Fibroblast of lung (primary cell): ENCODE data around the gene LAMC3. TPM values are rescaled to one million over a fixed set of nuclear protein-coding genes. Genes with fewer than 3 reads are reported as not detected.
"Not testable (repeated sequence)": the region's sequence is repeated elsewhere in the genome, so short reads cannot be mapped to it uniquely, and the experiment has no call there.

Source experiments
- DNase-seq, 2 donors: peaks; one replicate each; pipeline versions ENCODE4 v3.0.0 to v3.0.0-alpha.2; 2010; ENCODE audit warnings: low read depth in 2 of 2
- H2AFZ ChIP-seq: 2 replicates; pipeline ENCODE4 v1.5.1; 2012; ENCODE audit warnings: low read length, control low read depth, inconsistent platforms
- H3K27ac ChIP-seq: 2 replicates; pipeline ENCODE4 v1.5.1; 2011; ENCODE audit warnings: low read length, control low read depth; ENCODE audit not compliant: insufficient read depth
- H3K27me3 ChIP-seq: 2 replicates; pipeline ENCODE4 v1.5.1; 2011; ENCODE audit warnings: mild to moderate bottlenecking, low read length; ENCODE audit not compliant: control insufficient read depth, insufficient read depth
- H3K36me3 ChIP-seq: 2 replicates; pipeline ENCODE4 v1.5.1; 2011; ENCODE audit warnings: low read length; ENCODE audit not compliant: control insufficient read depth, insufficient read depth
- H3K4me1 ChIP-seq: 2 replicates; pipeline ENCODE4 v1.5.1; 2011; ENCODE audit warnings: low read length; ENCODE audit not compliant: control insufficient read depth, insufficient read depth; ENCODE audit errors: extremely low read depth
- H3K4me2 ChIP-seq: 2 replicates; pipeline ENCODE4 v1.5.1; 2011; ENCODE audit warnings: low read length, control low read depth; ENCODE audit not compliant: insufficient read depth; ENCODE audit errors: extremely low read depth
- H3K4me3 ChIP-seq, 4 experiments: fragments of 200-600 bp in 1 of 4; sonication (generic) in 1 of 4; replicated peaks in 1 of 4; 2 replicates each; pipeline ENCODE4 v1.5.1; 2011 to 2016; ENCODE audit warnings: low read length in 4 of 4, low read depth in 3 of 4, mild to moderate bottlenecking in 3 of 4, control low read depth in 2 of 4, inconsistent platforms in 1 of 4, mixed read lengths in 1 of 4; ENCODE audit not compliant: insufficient read depth in 1 of 4; ENCODE audit errors: control extremely low read depth in 1 of 4
- H3K79me2 ChIP-seq: 2 replicates; pipeline ENCODE4 v1.5.1; 2012; ENCODE audit warnings: mild to moderate bottlenecking, low read length, inconsistent platforms; ENCODE audit not compliant: control insufficient read depth, insufficient read depth
- H3K9ac ChIP-seq: 2 replicates; pipeline ENCODE4 v1.5.1; 2011; ENCODE audit warnings: mild to moderate bottlenecking, low read length, control low read depth; ENCODE audit not compliant: insufficient read depth
- H3K9me3 ChIP-seq: 2 replicates; pipeline ENCODE4 v1.5.1; 2012; ENCODE audit warnings: low read depth, low read length; ENCODE audit not compliant: control insufficient read depth, insufficient read depth
- H4K20me1 ChIP-seq: 2 replicates; pipeline ENCODE4 v1.5.1; 2011; ENCODE audit warnings: low read length; ENCODE audit not compliant: control insufficient read depth, insufficient read depth; ENCODE audit errors: extremely low read depth
- EZH2 ChIP-seq: IDR thresholded peaks from 2 replicates; pipeline ENCODE4 v1.5.1; 2012; ENCODE audit warnings: low read length, control low read depth, mild to moderate bottlenecking; ENCODE audit errors: missing control alignments
- polyA plus RNA-seq, 2 donors: library from polyadenylated mRNA; depleted of rRNA in 1 of 2; stranded (reverse) in 1 of 2; unstranded in 1 of 2; fragments of >200 nt; gene quantifications; 2 replicates each; pipeline ENCODE4 v1.2.1, GENCODE V29; 2011 to 2012; ENCODE audit warnings: missing spikeins in 1 of 2
- total RNA-seq: library from RNA; depleted of rRNA; stranded (reverse); fragments of >200 nt; gene quantifications from 2 replicates; pipeline ENCODE4 v1.2.1, GENCODE V29; 2014
- TF ChIP-seq, protein P1 (sequence below), 2 donors: IDR thresholded peaks in 1 of 2; conservative IDR thresholded peaks in 1 of 2; 1 replicate in 1 of 2; 2 replicates in 1 of 2; pipeline ENCODE4 v1.5.1; 2011 to 2012; ENCODE audit warnings: low read length in 2 of 2, control low read depth in 1 of 2, inconsistent platforms in 1 of 2, low read depth in 1 of 2, mild to moderate bottlenecking in 1 of 2

LAMC3 gene
- total and polyA plus RNA-seq, 2 donors (not counting 1 experiment from before 2014, with no cell fraction given) = 0.17 to 1.4 TPM

DNA sequence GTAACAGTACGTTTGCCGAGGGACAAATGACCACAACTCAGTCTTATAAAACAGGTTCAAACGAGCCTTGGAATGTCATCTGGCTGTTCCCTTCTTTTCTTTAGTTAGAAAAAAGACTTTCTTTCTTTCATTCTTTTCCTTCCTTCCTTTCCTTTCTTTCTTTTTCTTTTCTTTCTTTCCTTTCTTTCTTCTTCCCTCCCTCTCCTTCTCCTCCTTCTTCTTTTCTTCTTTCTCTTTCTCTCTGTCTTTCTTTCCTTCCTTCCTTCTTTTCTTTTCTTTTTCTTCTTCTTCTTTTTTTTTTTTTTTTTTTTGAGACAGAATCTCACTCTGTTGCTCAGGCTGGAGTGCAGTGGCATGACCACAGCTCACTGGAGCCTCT lies 9.7 kb upstream of the LAMC3 start:
- Histone ChIP-seq H2AFZ (no peak overlapping the region), H3K36me3 (no peaks in the 10 kb centered on the region), H3K27me3 (peaks cover 16% of the 10 kb centered on the region), H3K4me1 (peaks cover 8% of the 10 kb centered on the region), H3K4me3 (no peak overlapping the region), H4K20me1 (no peaks in the 10 kb centered on the region), H3K9ac (no peak overlapping the region), H3K27ac (no peak overlapping the region), H3K79me2 (no peaks in the 10 kb centered on the region), H3K4me2 (no peak overlapping the region), H3K9me3 (no peaks in the 10 kb centered on the region)
- DNase-seq = no peak
- TF ChIP-seq EZH2 = no peak
- TF ChIP-seq, protein P1, sequence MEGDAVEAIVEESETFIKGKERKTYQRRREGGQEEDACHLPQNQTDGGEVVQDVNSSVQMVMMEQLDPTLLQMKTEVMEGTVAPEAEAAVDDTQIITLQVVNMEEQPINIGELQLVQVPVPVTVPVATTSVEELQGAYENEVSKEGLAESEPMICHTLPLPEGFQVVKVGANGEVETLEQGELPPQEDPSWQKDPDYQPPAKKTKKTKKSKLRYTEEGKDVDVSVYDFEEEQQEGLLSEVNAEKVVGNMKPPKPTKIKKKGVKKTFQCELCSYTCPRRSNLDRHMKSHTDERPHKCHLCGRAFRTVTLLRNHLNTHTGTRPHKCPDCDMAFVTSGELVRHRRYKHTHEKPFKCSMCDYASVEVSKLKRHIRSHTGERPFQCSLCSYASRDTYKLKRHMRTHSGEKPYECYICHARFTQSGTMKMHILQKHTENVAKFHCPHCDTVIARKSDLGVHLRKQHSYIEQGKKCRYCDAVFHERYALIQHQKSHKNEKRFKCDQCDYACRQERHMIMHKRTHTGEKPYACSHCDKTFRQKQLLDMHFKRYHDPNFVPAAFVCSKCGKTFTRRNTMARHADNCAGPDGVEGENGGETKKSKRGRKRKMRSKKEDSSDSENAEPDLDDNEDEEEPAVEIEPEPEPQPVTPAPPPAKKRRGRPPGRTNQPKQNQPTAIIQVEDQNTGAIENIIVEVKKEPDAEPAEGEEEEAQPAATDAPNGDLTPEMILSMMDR (conservative IDR thresholded peaks at IDR 0.05 in 1 of 2, IDR thresholded peaks at IDR 0.05 in 1 of 2; ENCODE audit: low read depth in 1 of 2, low read length in 2 of 2) = no peak

DNA sequence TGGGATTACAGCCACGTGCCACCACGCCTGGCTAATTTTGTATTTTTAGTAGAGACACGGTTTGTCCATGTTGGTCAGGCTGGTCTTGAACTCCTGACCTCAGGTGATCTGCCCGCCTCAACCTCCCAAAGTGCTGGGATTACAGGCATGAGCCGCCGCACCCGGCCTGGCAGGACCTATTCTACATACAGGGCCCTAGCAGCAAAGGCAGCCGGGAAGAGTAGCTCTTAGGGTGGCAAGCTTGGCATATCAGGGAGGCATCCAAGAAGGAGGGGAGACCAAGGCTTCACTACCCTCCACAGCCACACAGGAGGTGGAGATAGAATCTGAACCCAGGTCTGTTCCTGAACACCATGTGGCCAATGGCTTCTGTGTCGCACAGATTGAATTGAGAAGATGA lies 8.4 kb upstream of the LAMC3 start:
- H3K9me3 ChIP-seq, H2AFZ ChIP-seq, H3K27ac ChIP-seq, DNase-seq, H4K20me1 ChIP-seq, H3K4me1 ChIP-seq, H3K4me3 ChIP-seq, H3K4me2 ChIP-seq, H3K79me2 ChIP-seq, H3K9ac ChIP-seq, H3K36me3 ChIP-seq: not testable (repeated sequence)
- peaks cover 16% of the 10 kb centered on the region for H3K27me3 ChIP-seq

GRCh38 chr9:131001021-131001420 lies 8.0 kb upstream of the LAMC3 start:
- Histone ChIP-seq H3K9ac (no peak overlapping the region), H2AFZ (no peak overlapping the region), H3K4me3 (no peak overlapping the region), H3K27me3 (peaks cover 16% of the 10 kb centered on the region), H3K4me2 (no peak overlapping the region), H3K4me1 (no peaks in the 10 kb centered on the region), H3K36me3 (no peaks in the 10 kb centered on the region), H3K27ac (no peak overlapping the region), H3K9me3 (no peaks in the 10 kb centered on the region), H3K79me2 (no peaks in the 10 kb centered on the region), H4K20me1 (no peaks in the 10 kb centered on the region)
- DNase-seq = no peak
- TF ChIP-seq, protein P1 (conservative IDR thresholded peaks at IDR 0.05 in 1 of 2, IDR thresholded peaks at IDR 0.05 in 1 of 2; ENCODE audit: low read depth in 1 of 2, low read length in 2 of 2) = no peak
- TF ChIP-seq EZH2 = no peak
